ENCODE measurements around the gene SLC27A4.
"Not testable (repeated sequence)": the region's sequence is repeated elsewhere in the genome, so short reads cannot be mapped to it uniquely, and the experiment has no call there.

Gene SLC27A4

GRCh38 chr9:128317629-128318028, 22.7 kb upstream of the SLC27A4 start:
- Mint-ChIP-seq H3K9me3 (no peaks in the 10 kb centered on the region), H3K27me3 (no peaks in the 10 kb centered on the region), H3K27ac (no peak overlapping the region), H3K36me3 (peaks cover 17% of the 10 kb centered on the region in 2 donors), H3K4me3 (no peak overlapping the region), H3K4me1 (no peaks in the 10 kb centered on the region)
- DNase-seq (no peak), ATAC-seq (replicated peaks) (no peak)

DNA sequence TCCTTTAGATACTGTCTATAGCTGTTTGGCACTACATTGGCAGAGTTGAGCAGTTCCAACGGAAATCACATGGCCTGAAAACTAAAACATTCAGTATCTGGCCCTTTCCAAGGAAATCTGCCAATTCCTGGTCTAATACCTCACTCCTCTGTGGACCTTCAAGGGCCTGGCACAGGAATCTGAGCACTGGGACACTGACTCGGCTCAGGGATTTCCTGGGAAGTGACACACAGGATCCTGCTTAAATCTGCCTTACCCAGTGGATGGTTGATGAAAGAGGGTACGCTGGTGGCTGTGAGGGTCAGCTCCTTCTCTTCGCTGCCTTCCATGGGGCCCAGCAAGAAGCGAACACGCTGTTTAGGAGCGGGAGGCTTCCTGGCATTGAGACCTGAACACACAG, 19.0 kb upstream of the SLC27A4 start:
- H3K4me1 Mint-ChIP-seq: peaks cover 8 to 16% of the 10 kb centered on the region in 2 donors
- DNase-seq (no peak), ATAC-seq (replicated peaks) (no peak)
- no peaks in the 10 kb centered on the region for H3K27me3 Mint-ChIP-seq
- no peaks in the 10 kb centered on the region for H3K9me3 Mint-ChIP-seq
- peaks cover 13 to 17% of the 10 kb centered on the region in 2 donors for H3K36me3 Mint-ChIP-seq
- peak overlapping the region; percentile 94 to 97 for H3K4me3 Mint-ChIP-seq
- no peak overlapping the region for H3K27ac Mint-ChIP-seq

GRCh38 chr9:128321879-128322403, 18.4 kb upstream of the SLC27A4 start:
- Mint-ChIP-seq H3K4me1 (peaks cover 8 to 16% of the 10 kb centered on the region in 2 donors), H3K27me3 (no peaks in the 10 kb centered on the region), H3K4me3 (peak overlapping the region; percentile 94 to 97), H3K9me3 (no peaks in the 10 kb centered on the region), H3K27ac (peak overlapping the region; percentile 98), H3K36me3 (peaks cover 9 to 15% of the 10 kb centered on the region in 2 donors)
- ATAC-seq (replicated peaks) (peak; percentile 1 to 4), DNase-seq (no peak)

DNA sequence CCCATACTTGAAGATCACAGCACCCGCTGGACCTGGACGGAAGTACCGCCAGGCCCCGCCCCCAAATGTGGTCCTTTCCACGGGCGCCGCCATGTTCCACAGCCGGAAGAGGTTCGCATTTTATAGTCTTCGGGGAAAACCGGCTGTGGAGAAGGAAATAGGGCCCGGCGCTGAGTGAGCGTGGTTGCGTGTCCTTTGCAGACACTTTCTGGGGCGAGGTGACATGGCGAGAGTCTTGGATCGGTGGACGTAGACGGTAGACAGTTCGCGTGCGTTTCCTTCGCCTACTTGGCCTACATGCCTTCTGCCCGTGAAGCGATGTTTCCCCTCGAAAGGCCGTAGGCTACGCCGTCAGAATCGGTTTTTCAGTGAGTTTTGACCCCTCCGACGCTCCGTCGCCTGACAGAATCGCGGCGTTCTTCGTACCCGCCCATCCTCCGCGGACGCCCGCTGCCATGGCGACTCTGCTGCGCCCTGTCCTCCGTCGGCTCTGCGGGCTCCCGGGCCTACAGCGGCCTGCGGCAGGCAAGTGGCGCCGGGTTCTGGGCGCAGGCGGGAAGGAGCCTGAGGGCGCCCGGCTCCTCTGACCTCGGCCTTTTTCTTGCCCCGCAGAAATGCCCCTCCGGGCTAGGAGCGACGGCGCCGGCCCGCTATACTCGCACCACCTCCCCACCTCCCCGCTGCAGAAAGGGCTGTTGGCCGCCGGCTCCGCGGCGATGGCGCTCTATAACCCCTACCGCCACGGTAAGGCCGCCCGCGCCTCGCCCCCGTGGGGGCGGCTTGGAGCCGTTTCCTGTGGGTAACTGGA, 17.7 kb upstream of the SLC27A4 start, which contains the start of the genes COQ4 and TRUB2:
Gene COQ4 (plus strand): TSS at position 436 of the 808 bp plus-strand sequence. CDS start 20 bp downstream, at position 456.
Gene TRUB2 (minus strand): TSS at position 44 of the 808 bp plus-strand sequence. CDS start 39 bp downstream, at position 5.
- ATAC-seq (replicated peaks) (peak; percentile 93), DNase-seq (peak; percentile 91)
- peak within 1 kb of the TSS; percentile 94 to 97 for H3K4me3 Mint-ChIP-seq
- H3K27me3 Mint-ChIP-seq: no peaks in the 10 kb centered on the region
- H3K9me3 Mint-ChIP-seq: no peaks in the 10 kb centered on the region
- H3K27ac Mint-ChIP-seq: peak within 1 kb of the TSS; percentile 98
- peaks cover 8 to 16% of the 10 kb centered on the region in 2 donors for H3K4me1 Mint-ChIP-seq
- H3K36me3 Mint-ChIP-seq: peaks cover 6 to 11% of the 10 kb centered on the region in 2 donors

DNA sequence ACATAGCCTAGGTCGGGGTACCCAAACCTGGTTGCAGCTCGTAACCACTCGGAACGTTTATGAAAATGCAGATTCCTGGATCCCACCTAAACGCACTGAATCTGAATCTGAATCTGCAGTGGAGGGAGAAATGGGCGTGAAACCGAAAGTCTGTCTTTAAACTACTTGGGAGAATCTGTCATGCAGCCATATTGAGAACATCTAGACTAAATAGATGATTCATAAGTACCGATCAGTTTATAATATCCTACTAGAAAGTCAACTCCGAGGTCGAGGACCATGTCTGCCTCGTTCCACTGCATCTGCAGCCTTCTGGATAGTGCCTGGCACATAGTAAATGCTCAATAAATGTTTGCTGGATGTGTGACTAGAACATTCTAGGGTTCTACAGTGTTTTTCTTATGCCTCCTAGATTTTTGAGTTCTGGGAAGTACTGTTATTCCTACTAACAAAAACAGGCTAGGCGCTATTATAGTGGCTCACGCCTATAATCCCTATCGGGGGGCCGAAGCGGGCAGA, 17.1 kb upstream of the SLC27A4 start:
- peak; percentile 2 to 6 for ATAC-seq (replicated peaks)
- H3K27me3 Mint-ChIP-seq: no peaks in the 10 kb centered on the region
- peak overlapping the region; percentile 94 to 97 for H3K4me3 Mint-ChIP-seq
- peaks cover 8 to 22% of the 10 kb centered on the region in 2 donors for H3K4me1 Mint-ChIP-seq
- H3K36me3 Mint-ChIP-seq: peaks cover 9 to 16% of the 10 kb centered on the region in 2 donors
- DNase-seq: no peak
- peak overlapping the region; percentile 98 for H3K27ac Mint-ChIP-seq
- no peaks in the 10 kb centered on the region for H3K9me3 Mint-ChIP-seq

GRCh38 chr9:128323791-128324190, 16.5 kb upstream of the SLC27A4 start:
- Mint-ChIP-seq H3K9me3 (no peaks in the 10 kb centered on the region), H3K4me1 (peaks cover 8 to 22% of the 10 kb centered on the region in 2 donors), H3K36me3 (peaks cover 13 to 20% of the 10 kb centered on the region in 2 donors), H3K4me3 (peak overlapping the region; percentile 94 to 97), H3K27me3 (no peaks in the 10 kb centered on the region), H3K27ac (no peak overlapping the region)
- no peak for ATAC-seq (replicated peaks)
- no peak for DNase-seq

- Mint-ChIP-seq H3K4me3 (peak overlapping the region; percentile 29 to 94), H3K27ac (no peak overlapping the region)
- no peak for ATAC-seq (replicated peaks)
Observed at GRCh38 chr9:128324401-128324800, 15.9 kb upstream of the SLC27A4 start.

DNA sequence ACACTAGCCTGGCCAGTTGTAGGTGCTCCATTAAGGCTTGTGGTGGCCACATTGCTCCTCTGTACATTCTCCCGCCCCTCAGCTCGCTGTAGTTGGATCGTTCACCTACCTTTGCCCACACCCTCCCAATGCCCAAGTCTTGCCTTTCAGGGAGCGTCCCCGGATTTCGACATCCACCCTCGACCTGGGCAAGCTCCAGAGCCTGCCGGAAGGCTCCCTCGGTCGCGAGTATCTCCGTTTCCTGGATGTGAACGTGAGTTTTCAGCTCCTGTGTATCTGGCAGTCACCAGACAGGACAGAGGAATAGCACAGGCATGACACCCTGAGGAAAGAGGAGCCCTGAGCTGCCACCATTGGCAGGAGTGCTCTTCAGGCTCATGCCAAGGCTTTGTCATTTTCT, 14.7 kb upstream of the SLC27A4 start:
- peaks cover 8 to 22% of the 10 kb centered on the region in 2 donors for H3K4me1 Mint-ChIP-seq
- DNase-seq: no peak
- no peak for ATAC-seq (replicated peaks)
- H3K9me3 Mint-ChIP-seq: no peaks in the 10 kb centered on the region
- no peak overlapping the region for H3K4me3 Mint-ChIP-seq
- peaks cover 16 to 24% of the 10 kb centered on the region in 2 donors for H3K36me3 Mint-ChIP-seq
- no peaks in the 10 kb centered on the region for H3K27me3 Mint-ChIP-seq
- peak overlapping the region; percentile 51 for H3K27ac Mint-ChIP-seq

More at GRCh38 chr9:128324401-128324800, 15.9 kb upstream of the SLC27A4 start:
- H3K4me1 Mint-ChIP-seq: peaks cover 8 to 22% of the 10 kb centered on the region in 2 donors
- H3K36me3 Mint-ChIP-seq: peaks cover 13 to 20% of the 10 kb centered on the region in 2 donors
- H3K27me3 Mint-ChIP-seq: no peaks in the 10 kb centered on the region
- H3K9me3 Mint-ChIP-seq: no peaks in the 10 kb centered on the region
- no peak for DNase-seq

GRCh38 chr9:128333451-128333869, 6.9 kb upstream of the SLC27A4 start:
- H3K9me3 Mint-ChIP-seq: no peaks in the 10 kb centered on the region
- ATAC-seq (replicated peaks) (no peak), DNase-seq (no peak)
- H3K27me3 Mint-ChIP-seq: no peaks in the 10 kb centered on the region
- no peak overlapping the region for H3K4me3 Mint-ChIP-seq
- H3K4me1 Mint-ChIP-seq: no peaks in the 10 kb centered on the region
- no peak overlapping the region for H3K27ac Mint-ChIP-seq
- H3K36me3 Mint-ChIP-seq: peaks cover 11 to 29% of the 10 kb centered on the region in 2 donors

DNA sequence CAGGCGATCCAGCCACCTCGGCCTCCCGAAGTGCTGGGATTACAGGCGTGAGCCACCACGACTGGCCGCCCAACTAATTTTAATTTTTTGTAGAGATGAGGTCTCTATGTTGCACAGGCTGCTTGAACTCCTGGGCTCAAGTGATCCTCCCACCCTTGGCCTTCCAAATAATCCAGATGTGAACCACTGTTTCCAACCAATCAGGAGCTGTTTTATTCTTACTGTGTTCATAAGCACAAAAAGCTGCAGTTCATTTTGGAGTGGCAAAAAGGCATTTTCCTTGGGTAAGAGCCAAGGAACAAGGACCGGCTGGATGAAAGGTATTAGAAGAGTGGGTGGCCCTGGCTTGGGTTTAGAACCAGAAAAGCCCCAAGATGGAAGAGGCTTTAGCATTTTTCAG, 5.2 kb upstream of the SLC27A4 start:
- H3K4me1 Mint-ChIP-seq: no peaks in the 10 kb centered on the region
- ATAC-seq (replicated peaks): no peak
- H3K9me3 Mint-ChIP-seq: no peaks in the 10 kb centered on the region
- H3K27me3 Mint-ChIP-seq: no peaks in the 10 kb centered on the region
- H3K36me3 Mint-ChIP-seq: peaks cover 5 to 22% of the 10 kb centered on the region in 2 donors
- H3K4me3 Mint-ChIP-seq: no peak overlapping the region
- DNase-seq: no peak
- H3K27ac Mint-ChIP-seq: peak overlapping the region; percentile 44

GRCh38 chr9:128335914-128336313, 4.4 kb upstream of the SLC27A4 start:
- H3K9me3 Mint-ChIP-seq: no peaks in the 10 kb centered on the region
- no peaks in the 10 kb centered on the region for H3K27me3 Mint-ChIP-seq
- no peaks in the 10 kb centered on the region for H3K4me1 Mint-ChIP-seq
- H3K36me3 Mint-ChIP-seq: peaks cover 5 to 20% of the 10 kb centered on the region in 2 donors
- H3K4me3 Mint-ChIP-seq: no peak overlapping the region
- DNase-seq (no peak), ATAC-seq (replicated peaks) (no peak)
- H3K27ac Mint-ChIP-seq: no peak overlapping the region

DNA sequence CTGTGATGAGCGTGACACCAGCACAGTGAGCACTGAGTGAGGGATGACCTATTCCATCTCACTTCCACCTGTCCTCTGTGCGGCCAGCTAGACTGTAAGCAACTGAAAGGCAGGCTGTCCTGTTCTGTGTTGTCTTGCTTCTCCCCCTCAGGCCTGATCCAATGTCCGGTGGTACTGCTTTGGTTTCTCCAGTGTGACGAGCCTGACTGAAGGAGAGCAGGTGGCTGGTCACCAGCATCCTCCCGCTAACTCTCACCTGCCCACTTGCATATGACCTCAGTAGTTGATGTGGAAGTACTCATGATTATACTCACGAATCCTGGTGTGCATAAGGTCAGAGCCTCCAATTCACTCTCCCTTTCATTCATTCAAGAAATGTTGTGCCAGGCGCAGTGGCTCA, 2.4 kb upstream of the SLC27A4 start:
- H3K4me1 Mint-ChIP-seq: peaks cover 4 to 8% of the 10 kb centered on the region in 2 donors
- no peak for ATAC-seq (replicated peaks)
- no peak for DNase-seq
- H3K4me3 Mint-ChIP-seq: no peak overlapping the region
- H3K36me3 Mint-ChIP-seq: peaks cover 0 to 10% of the 10 kb centered on the region in 2 donors
- H3K9me3 Mint-ChIP-seq: no peaks in the 10 kb centered on the region
- H3K27ac Mint-ChIP-seq: no peak overlapping the region
- H3K27me3 Mint-ChIP-seq: no peaks in the 10 kb centered on the region

DNA sequence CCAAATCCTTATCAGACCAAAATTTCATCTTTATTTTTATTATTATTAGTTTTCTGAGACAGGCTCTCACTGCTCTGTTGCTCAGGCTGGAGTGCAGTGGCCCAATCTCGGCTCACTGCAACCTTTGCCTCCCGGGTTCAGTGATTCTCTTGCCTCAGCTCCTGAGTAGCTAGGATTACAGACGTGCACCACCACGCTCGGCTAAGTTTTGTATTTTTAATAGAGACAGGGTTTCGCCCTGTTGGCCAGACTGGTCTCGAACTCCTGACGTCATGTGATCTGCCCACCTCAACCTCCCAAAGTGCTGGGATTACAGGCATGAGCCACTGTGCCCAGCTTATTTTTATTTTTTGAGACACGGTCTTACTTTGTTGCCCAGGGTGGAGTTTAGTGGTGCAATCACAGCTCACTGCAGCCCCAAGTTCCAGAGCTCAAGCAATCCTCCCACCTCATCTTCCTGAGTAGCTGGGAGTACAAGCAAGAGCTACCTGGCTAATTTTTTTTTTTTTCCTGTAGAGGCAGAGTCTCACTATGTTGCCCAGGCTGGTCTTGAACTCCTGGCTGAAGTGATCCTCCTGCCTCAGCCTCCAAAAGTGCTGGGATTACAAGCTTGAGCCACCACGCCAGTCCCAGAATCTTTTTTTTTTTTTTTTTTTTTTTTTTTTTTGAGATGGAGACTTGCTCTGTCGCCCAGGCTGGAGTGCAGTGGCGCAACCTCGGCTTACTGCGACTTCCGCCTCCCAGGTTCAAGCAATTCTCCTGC, 1.3 kb upstream of the SLC27A4 start:
- not testable (repeated sequence) for H3K9me3 Mint-ChIP-seq; ATAC-seq (replicated peaks); DNase-seq; H3K27me3 Mint-ChIP-seq; H3K4me3 Mint-ChIP-seq
- peaks cover 4 to 12% of the 10 kb centered on the region in 2 donors for H3K4me1 Mint-ChIP-seq
- peak overlapping the region; percentile 17 for H3K27ac Mint-ChIP-seq
- H3K36me3 Mint-ChIP-seq: peaks cover 4 to 13% of the 10 kb centered on the region in 2 donors

Data from stimulated activated naive B cell treated with anti-CD40 and anti-IgM and Interleukin-4, amounts not matched to agents 10 μg/mL and 1 μg/mL and 100 μg/mL, for 72 hours (primary cell).